SK-N-MC (cell line): ENCODE measurements around the gene ULBP3.

Experiments used
- EZH2 ChIP-seq: fragments of 200-600 bp; sonication (generic); IDR thresholded peaks from one replicate; pipeline ENCODE4 v1.6.1; 2017; ENCODE audit warnings: antibody characterized with exemption
- FOXP2 ChIP-seq: optimal IDR thresholded peaks from 2 replicates; pipeline ENCODE3; 2011; ENCODE audit warnings: mild to moderate bottlenecking, moderate library complexity; ENCODE audit not compliant: insufficient read depth; ENCODE audit errors: extremely low read length, control extremely low read depth
- POLR2AphosphoS5 ChIP-seq: IDR thresholded peaks from 2 replicates; pipeline ENCODE4 v1.6.1; 2012; ENCODE audit warnings: mild to moderate bottlenecking, low read depth, low read length, borderline replicate concordance

DNA sequence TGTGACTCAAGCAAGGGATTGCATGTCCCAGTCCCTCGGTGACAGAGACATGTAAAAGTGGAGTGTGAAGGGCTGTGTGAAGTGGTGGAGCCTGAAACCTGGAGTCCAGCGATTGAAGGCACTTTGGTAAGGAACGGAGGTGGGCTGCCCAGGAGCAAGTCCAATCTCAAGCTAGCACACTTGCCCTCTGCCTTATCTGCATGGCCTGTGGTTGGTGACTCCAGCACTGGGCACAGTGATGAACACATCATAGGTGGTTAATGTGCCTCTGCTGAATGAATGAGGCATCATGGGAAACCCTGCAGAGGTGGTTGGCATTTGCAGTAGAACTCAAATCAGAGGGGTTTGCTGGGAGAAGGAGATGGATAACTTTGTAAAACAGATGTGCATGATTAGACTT lies 14.9 kb upstream of the ULBP3 start:
- TF ChIP-seq EZH2 (no peak), POLR2AphosphoS5 (no peak), FOXP2 (no peak)
